SH-SY5Y (cell line): Measurements from ENCODE around the gene SMIM24.

ENCODE experiments used
- GATA2 ChIP-seq: IDR thresholded peaks from 2 replicates; pipeline ENCODE4 v1.6.1; 2011; ENCODE audit warnings: mild to moderate bottlenecking, low read depth, low read length
- GATA3 ChIP-seq: IDR thresholded peaks from 2 replicates; pipeline ENCODE4 v1.6.1; 2011; ENCODE audit warnings: low read depth, mild to moderate bottlenecking, low read length, moderate library complexity

Gene SMIM24

GRCh38 chr19:3431760-3432397 lies 48.4 kb downstream of the SMIM24 start:
- TF ChIP-seq GATA2 (no peak), GATA3 (no peak)

GRCh38 chr19:3426433-3426832 lies 53.9 kb downstream of the SMIM24 start:
- TF ChIP-seq GATA2 (no peak), GATA3 (no peak)
